Stimulated activated CD4-positive, alpha-beta T cell treated with anti-CD3 and anti-CD28 coated beads, Interleukin-1b, Interleukin-23, amount 100 ng/mL, for 4 hours (primary cell): ENCODE data around the gene HOXA13.
A peak's percentile ranks its signal among the peaks of the same experiment; 100 is the strongest.

Experiments
- DNase-seq, 2 donors: peaks; one replicate each; pipeline ENCODE4 v3.0.0-alpha.2; 2020; ENCODE audit warnings: low read depth in 2 of 2

The HOXA13 gene

DNA sequence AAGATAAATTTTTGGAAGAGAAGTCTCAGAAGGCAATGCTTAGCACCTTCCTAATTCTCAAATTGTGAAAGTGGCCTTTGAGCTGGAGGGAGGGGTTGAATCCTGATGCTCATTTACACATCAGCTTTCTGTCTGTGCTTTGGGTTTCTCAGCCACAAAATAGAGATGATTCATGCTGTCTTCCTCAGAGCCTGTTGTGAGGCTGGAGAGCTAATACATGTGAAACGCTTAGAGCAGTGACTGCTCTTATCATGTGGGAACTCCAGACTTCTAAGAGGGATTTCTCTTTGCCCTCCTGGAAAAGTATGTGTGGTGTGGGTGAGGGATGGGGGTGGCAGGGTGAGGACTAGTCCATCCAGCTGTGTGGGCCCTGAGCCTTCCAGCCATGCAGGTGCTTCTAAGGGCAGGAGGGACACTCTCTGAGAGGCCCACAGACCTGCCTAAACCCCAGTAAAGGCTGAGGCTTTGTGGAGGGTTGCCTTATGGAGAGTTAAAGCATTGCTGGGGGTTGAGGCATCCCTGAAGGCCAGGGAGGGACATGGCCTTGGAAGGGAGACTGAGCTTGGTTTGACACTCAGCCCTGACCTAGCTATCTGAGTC is 37.9 kb upstream of the HOXA13 start:
- no peak for DNase-seq

DNA sequence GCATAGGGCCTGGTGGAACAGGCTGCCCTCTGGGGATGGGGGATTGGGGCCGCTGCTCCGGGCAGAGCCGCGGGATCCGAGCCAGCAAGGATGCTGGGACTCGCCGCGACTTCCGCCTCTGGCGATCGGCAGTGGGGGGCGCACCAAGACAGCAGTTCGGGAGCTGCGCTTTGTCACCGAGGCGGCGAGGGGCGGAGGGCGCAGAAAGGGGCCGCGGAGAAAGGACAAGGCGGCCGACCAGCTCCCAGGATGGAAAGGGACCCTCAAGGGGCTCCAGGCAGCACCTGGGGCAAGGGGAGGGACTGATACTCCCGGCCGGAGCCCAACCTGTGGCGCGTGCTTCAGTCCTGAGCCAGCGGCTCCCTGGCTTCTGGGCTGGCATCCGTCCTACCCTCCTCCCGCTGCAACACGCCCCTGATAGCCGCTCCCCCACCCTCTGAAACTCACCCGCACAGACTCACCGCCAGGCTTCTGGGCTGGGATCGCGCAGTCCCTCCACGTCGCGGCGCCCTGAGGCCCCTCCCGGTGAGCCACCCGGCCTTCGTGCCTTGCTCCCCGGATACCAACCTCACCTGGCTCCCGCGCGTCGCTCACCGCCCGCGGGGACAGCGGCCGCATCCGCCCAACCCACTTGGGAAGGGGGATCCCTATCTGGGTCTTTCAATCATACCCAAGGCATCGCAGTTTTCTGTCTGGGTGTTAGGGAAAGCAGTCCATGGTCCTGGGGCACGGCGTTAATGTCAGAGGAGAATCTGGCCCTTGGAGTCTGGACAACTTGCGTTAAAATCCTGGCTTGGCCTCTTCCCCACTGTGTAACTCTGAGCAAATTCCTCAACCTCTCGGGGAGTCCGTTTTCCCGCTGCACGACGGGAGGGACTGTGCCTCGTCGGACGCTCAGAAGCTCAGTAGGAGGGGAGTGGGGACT is 35.8 kb upstream of the HOXA13 start:
- no peak for DNase-seq

DNA sequence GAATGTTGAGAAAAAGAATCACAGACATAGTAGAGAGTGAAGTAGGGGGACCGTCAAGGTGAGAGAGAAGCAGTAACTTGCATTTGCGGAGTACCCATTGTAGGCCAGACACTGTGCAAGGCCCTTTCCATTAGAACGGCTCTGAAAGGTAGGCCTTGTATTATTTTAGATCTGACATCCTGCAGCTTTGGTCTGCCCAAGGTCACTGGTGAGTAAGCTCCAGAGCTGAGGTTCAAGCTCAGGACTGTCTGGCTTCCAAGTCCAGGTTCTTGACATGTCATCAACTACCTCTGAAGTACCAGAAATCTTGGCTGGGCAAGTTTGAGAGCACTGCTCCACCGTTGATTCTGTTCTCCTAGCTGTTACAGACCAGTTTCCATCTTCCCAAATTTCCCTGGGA is 29.6 kb upstream of the HOXA13 start:
- no peak for DNase-seq

DNA sequence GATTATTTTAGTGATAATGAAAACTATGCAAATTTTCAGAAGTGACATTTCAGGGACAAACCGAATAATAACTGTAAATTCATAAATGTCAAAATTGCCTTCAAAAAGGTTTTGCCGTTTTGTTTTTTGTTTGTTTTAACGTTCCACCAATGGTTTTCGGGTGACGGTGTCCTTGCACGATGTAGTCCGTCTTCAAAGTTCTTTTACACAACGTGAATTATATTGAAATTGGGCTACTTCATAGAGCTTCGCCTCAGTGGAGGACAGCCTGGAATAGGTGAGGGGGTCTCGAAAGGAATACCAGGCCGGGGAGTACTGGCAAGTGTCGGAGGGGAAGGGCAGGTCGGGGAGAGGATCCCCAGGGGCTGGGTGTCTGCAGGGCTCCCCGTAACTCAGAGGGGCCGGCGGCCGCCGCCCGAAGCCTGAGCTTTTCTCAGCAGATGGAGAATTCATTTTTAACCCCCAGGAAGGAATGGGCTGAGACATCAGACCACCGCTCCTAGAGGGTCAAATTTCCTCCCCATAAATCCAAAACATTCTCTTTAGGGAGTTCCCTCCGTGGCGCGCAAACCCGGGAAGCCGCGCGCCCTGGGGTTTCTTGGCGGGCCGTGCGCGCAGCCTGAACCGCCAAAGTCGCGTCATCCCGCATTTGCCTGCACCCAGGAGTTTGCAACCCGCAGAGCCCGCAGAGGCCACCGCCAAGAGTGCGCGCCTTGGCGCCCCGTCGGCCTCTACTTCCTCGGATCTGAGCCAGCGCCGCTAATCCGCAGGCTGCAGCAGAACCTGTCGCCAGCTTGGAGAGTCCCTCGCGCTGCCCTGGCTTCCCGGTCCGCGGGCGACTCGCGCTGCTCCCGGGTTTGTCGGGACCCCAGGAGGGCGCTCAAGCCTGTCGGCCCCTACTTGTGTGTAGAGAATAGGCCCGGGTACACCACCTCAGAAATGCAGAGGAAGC is 25.4 kb upstream of the HOXA13 start:
- DNase-seq: no peak

DNA sequence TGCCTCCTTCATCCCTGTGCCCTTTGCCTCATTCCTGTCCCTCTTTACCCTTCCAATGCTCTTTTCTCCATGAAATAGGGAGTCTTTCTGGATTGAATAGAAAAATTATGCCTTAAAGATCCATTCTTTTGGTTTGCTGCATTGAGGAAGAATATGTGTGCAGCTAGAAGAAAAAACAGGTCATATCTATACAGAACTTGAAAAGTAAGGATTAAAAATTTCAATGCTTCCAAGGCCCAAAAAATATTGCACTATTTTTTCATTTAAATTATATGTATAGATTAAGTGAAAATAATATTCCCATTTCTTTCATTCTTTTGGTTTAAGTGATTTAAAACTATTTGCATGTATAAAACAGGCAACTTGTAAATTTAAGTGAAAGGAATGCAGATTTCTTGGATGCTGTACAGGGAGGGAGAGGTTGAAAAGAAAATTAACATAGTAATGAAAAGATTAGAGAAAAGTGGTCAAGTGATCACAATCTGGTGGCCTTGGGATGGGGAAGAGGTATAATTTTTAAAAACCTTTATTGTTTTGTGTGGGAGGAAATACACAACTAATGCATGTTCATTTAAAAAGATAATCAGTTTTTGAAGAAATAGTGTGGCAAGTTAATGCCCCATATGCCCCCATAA is 24.2 kb upstream of the HOXA13 start:
- no peak for DNase-seq

DNA sequence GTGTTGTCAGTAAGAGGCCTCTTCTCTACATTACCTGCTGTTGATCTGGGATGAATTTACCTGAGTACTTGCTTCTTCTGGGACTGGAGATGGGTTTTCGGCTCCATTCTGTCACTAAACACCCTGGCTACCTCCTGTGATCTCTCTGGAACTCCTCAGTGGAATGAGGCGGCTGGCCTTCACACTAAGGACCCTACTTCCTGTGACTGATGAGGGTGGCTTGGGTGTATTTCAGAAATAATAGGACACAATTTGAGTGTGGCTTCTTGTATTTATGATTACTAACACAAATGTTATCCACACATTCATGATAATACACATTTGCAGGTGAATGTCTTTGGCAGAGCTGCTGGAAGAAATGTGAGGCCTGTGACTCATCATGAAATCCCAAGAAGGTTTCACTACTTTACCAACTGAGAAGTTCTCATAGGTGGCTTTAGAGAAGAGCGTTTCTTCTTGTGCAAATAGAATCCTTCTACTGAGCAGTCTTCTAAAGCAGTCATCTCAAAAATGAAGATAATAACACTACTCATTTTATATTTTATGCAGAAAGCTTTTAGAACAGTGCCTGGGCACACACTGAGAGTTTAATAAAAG is 21.4 kb upstream of the HOXA13 start:
- DNase-seq: no peak

DNA sequence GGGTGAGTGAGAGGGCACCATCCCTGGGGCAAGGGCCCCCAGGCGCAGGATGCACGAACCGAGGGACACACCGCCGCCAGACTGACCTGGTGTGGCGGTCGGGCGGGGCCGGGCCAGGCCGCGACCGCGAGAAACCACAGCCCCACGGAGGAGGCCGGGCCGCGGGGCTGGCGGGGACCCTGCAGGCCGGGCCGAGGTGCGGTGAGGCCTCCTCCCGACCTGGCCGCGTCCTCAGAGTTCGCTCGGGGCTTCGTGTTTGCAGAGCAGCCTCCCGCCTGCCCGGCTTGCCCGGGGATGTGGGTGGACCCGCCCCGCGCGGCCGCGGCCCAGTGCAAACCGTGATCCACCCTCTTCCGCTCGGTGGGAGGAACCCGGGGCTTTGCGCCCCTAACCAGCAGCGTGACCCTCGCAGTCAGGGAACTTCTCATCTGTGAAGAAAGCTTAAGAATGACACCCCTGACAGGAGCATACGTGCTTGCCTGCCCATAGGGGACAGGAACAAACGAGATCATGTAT is 20.6 kb upstream of the HOXA13 start:
- no peak for DNase-seq

DNA sequence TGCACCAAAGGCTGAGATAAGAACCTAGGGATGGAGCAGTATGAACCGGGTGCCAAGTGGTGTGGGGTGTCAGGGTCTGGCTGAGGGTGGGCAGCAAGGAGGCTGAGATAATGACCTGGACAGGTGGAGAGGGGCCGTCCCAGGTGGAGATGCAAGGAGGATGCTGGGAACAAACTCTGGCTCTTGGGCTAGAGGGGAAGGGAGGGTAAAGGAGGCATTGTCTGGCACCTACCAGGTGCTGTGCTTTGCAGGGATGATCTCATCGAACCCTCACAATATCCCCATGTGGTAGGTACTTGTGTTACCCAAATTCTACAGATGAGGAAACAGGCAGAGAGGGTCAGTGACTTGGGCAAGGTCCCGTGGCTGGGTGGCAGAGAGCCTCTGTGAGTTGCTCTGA is 19.9 kb upstream of the HOXA13 start:
- no peak for DNase-seq

DNA sequence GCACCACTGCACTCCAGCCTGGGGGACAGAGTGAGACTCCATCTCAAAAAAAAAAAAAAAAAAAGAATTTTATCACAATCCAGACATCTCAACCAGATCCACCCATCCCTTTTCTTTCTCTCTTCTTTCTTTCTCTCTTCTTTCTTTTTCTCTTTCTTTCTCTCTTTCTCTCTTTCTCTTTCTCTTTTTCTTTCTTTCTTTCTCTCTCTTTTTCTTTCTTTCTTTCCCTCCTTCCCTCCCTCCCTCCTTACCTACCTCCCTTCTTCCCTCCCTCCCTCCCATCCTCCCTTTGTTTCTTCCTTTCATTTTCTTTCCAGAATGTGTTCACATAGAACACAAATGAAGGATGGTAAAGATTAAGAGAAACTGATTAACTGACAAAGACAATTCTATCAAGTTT is 18.1 kb upstream of the HOXA13 start:
- DNase-seq: no peak

DNA sequence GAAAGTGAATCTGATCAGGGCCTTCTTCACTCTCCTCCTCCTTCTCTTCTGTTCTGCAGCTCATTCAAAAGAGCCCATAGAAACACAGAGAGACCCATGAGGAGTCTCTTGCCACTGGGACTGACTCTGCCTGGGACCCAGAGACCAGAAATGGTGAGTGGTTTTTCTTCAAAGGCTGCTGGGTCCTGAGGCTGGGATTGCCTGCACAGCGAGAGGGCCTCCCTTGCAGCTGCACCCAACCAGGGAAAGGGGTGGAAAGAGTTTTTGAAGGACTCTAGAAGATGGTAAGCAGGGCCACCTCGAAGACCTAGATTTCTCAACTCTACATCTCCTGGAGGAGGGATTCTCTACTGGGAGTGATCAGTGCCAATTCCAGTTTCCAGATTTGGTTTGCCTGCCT is 15.5 kb upstream of the HOXA13 start:
- no peak for DNase-seq

DNA sequence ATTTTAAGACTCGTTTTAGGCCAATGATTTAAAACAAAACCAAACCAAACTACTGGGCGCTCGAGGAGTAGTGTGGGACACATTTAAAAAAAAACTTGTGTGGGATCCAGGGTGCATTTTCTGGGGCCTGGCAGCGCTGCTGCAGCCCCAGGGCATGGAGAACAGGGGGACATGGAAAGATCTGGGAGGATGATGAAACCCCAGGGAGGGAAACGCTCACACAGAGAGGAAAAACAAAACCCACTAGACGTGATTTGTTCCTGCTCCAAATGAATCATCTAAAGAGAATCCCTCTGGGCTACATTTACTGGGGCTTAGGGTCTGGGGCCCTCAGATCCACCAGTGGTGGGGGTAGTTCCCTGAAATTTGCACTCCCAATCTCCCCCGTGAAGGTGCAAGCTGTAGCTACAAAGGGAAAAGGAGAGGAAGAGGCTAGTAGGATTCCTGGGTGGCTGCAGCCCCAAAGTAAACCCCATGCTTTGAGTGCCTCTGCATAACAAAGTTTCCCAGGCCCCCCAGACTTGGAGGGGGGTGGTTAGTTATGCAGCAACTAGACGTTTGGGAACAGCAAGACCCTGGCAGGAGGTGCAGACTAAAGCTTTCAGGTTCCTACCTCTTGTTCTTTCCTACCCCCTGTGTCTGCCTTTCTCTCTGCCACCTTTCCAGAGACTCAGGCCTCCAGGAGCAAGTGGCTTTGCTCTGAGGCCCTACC is 14.5 kb upstream of the HOXA13 start:
- no peak for DNase-seq

DNA sequence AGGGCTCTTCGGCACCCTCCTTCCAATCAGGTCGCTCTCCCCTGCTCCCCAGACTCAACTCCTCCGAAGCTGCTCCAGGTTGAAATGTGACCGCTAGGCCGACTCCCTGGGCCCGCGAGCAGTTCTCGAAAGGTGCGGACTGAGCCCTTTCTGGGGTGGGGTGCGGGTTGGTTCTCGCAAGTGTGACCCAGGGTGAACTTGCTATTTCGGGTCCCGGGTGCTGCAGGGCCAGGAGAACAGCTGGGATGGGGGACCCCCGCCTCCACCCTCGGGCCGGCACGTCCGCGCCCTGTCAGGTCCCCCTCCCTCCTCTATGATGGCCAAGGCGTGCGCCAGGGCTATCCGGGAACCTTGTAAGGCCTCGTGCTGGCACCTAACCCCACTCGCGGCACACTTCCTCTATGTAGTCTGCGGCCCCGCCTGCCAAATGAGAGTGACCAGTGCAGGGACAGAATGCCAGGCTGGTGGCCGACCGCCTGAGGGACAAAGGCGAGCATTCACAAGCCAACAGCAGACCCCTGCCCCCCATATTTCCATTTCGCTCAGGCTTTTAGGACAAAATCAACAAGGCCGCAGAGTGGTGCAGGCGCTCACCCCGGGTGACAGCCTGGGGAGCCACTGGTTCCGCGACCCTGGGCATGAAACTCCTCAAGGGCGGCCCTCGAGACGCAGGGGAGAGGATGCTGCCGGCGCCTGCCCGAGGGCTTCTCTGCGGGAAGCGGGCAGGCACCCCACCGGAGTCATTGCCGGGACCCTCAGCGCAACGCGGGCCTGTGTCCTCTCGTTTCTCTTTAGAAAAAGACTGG is 13.7 kb upstream of the HOXA13 start:
- no peak for DNase-seq

DNA sequence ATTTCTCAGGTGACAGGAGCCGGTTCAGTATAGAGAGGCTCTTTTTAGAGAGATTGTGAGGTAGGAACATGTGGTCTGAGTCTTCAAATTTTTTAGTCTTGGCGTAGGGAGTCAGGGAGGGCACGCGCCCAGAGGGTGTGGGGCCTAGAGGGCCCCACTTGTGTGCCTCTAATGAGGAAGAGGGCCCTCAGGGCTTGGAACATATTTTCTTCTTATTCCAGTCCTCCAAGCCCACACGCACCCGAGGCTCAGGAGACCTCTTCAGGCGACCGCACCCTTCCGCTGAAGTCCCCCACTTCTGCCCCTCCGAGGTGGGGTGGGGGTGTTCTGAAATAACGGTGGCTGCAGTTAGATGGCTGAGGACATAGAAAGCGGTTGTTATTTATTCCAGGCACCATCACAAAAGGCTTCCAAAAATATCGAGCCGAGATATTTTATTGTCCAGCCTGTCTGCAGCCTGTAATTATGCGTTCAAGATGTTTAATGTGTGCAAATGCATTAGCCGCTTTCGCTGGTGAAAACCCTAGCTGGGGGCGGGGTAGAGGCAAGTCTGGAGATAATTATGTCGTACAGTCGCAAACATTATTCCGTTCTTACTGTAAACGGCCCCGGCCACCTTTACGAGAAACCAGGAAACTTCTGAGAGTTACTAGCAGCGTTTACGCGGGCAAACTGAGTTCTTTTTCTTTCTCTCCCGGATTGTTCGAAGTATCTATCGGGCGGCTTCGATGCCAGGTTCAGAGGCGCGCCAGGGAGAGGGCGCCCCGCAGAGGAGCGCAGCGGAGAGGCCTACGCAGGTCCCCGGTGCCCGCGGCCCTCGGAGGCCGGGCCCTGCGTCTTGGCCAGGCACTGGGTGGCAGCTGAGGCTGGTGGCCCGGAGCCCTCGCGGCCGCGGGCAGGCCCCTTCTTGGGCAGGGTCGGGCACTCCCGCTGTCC is 12.9 kb upstream of the HOXA13 start:
- no peak for DNase-seq

DNA sequence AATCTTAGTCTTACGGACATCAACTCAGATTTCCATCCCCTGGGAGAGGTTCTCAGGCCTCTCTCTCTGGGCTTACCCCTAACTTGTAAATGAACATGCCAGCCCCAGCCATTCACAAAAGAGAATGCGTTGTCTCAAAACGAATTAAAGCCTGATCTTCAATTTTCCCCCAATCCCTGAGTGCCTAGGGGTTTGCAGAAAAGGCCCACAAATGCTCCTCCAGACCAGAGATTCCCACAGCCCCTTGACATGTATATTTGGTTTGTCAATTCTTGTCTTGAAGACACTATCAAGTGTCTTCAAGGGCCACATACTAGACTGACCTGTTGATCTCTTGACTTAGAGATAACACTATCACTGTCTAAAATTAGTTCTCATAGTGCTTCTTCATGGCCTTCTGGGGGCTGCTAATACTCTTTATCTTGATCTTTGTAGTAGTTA is 11.9 kb upstream of the HOXA13 start:
- no peak for DNase-seq

DNA sequence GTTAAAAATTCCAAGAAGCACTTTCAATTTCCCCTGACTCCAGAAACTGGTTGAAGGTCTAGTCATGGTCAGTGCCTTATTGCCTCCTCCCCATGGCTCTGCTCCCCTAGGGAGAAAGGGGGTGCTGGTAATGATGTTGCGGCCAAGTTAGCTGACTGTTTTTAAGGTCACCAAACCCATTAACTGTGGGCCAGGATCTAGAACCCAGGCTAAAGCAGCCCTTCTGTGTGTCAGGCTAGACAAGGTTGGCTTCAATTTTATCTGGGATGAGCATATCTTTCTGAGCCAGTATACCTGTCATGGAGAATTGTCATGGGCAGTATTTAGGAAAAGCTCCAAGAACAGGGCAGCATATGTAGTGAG is 11.2 kb upstream of the HOXA13 start:
- DNase-seq: no peak

DNA sequence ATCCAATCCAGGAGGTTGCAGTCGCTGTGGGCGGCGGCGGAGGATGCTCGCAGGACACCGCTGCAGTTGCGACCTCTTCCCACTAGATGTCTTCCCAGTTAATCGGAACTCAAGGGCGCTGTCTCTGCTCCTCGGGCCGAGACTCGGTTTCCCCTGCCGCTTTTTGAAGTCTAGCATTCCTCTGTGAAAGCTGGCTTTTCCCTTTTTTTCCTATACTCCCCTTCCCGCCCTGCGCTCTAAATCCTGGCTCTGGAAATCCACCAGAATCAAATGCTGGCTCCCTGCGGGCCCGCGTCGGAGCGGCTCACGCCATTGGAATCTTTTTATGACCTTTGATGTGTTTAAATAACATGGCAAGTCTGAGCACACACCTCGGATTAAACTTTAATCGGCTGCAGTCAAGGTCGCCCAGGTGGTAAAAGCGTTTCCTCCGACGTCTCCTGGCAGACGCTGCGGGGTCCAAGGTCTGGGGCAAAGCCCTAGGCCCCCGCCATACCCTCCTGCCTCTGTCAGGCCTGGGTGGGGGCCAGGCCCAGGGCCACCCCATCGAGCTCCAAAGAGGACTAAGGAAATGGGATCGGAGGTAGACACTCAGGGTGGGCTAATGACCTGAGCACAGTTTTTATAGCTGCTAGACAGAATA is 10.7 kb upstream of the HOXA13 start:
- peak in 1 of 2 donors; percentile 45 for DNase-seq

DNA sequence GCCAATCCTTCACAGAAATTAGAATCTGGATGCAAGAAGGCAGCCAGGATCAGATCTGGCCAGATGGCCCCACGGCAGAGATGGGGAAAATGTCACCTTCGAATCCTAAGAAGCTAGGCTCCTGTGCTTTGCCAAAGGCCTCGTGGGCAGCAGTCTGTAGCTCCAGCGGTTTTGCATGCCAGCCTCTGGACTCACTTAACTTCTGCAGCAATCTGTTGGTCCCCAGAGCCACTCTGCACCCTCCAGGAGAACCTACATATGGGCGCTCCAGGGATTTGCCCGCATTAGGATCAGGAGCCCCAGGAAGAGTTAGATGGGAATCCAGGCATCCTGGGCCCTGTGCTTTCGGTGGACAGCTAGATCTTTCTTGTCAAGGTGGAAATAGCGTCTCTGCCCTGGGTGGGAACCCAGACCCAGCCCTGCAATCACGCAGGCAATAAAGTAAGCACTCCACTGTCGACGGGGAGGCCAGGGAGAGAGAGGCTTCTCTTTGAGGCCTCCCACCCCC is 10.1 kb upstream of the HOXA13 start:
- DNase-seq: no peak

DNA sequence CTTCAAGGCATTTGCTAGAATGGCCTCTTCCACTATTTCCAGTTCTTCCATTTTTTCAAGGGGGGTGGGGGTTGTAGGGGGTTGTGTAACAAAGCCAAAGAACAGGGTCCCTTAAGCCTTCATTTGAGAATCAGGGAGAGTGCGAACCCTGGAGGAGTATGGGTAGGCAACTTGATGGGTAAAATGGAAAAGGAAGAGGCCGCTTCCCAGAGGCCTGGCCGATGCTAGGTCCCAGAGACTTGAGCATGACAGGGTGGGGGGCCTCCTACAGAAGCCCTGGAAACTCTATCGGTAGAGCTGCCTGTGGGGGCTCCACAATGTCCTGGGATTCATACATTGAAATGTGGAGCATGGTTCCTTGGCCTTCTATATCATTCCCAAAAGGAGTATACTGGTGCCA is 9.1 kb upstream of the HOXA13 start:
- DNase-seq: no peak
